NT2/D1 (cell line): ENCODE measurements around the gene FRAS1.
"Not testable (repeated sequence)": the region's sequence is repeated elsewhere in the genome, so short reads cannot be mapped to it uniquely, and the experiment has no call there.

ENCODE experiments used
- DNase-seq: peaks from one replicate; pipeline ENCODE4 v3.0.0-alpha.2; 2011; ENCODE audit warnings: low read depth, low spot score
- H3K27me3 ChIP-seq: 2 replicates; pipeline ENCODE4 v1.6.0; 2011; ENCODE audit warnings: mild to moderate bottlenecking; ENCODE audit not compliant: insufficient read length, insufficient read depth
- H3K36me3 ChIP-seq: 2 replicates; pipeline ENCODE4 v1.6.1; 2011; ENCODE audit warnings: mild to moderate bottlenecking, low read length, mixed read lengths; ENCODE audit not compliant: insufficient read depth, insufficient read length
- H3K4me1 ChIP-seq: 2 replicates; pipeline ENCODE4 v1.5.1; 2011; ENCODE audit not compliant: insufficient read depth, insufficient read length
- H3K4me3 ChIP-seq: 2 replicates; pipeline ENCODE4 v1.5.1; 2011; ENCODE audit warnings: low read depth; ENCODE audit not compliant: insufficient read length
- H3K9ac ChIP-seq: 2 replicates; pipeline ENCODE4 v1.6.0; 2011; ENCODE audit warnings: low read depth; ENCODE audit not compliant: insufficient read length
- H3K9me3 ChIP-seq: 2 replicates; pipeline ENCODE4 v1.5.1; 2011; ENCODE audit warnings: mild to moderate bottlenecking, low read length; ENCODE audit not compliant: insufficient read depth
- SUZ12 ChIP-seq: IDR thresholded peaks from 2 replicates; pipeline ENCODE4 v1.6.1; 2011; ENCODE audit not compliant: insufficient read length, insufficient read depth; ENCODE audit errors: extremely low read depth
- YY1 ChIP-seq: IDR thresholded peaks from 2 replicates; pipeline ENCODE4 v1.6.1; 2011; ENCODE audit not compliant: insufficient read length, insufficient read depth
- ZNF274 ChIP-seq: IDR thresholded peaks from 2 replicates; pipeline ENCODE4 v1.6.1; 2011; ENCODE audit warnings: mild to moderate bottlenecking, low read depth, low read length

Gene FRAS1

DNA sequence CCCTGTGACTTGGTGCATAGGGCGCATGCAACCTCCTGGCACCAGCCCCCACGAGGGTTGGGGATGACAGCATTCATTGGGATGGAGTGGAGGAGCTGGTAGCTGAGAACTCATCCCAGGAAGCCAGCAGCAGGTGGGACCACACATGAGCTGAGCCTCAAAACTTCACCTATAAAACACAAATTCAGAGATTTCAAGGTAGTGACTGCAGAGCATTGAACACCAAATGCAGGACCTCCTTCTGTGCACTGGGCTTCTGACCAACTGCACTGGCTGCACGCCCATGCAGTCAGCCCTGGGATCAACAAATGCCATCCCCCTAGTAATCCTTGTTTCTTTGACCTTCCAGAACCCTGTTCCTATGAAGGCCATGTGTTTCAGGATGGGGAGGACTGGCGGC is 197.8 kb downstream of the FRAS1 start:
- H3K27me3 ChIP-seq = no peaks in the 10 kb centered on the region
- peaks cover 26% of the 10 kb centered on the region; the same call in 1 of the 2 replicates for H3K9me3 ChIP-seq
- DNase-seq = no peak
- H3K9ac ChIP-seq = no peak overlapping the region
- no peak for TF ChIP-seq YY1
- no peak for TF ChIP-seq ZNF274
- TF ChIP-seq SUZ12 = no peak
- no peaks in the 10 kb centered on the region for H3K4me1 ChIP-seq
- H3K36me3 ChIP-seq = peaks cover 11% of the 10 kb centered on the region
- H3K4me3 ChIP-seq = no peak overlapping the region

DNA sequence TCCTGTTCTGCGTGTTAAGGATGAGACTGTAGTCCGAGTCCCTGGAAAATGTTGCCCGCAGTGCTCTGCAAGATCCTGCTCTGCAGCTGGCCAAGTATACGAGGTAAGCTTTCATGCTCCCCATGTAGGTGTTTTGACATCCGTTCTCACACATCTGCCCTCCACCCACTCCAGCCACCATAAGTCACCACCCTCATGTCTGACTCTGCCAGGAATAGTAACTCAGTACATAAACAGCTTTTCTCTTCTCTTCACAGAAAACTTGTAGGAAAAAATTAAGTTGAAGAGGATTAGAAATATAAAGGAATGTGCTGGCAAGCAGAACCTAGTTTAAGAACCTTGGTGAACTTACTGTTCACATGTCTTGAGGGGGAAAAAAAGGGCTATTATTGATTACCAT is 207.9 kb downstream of the FRAS1 start:
- Histone ChIP-seq H3K27me3 (no peaks in the 10 kb centered on the region), H3K9ac (no peak overlapping the region), H3K36me3 (peaks cover 15% of the 10 kb centered on the region), H3K9me3 (peaks cover 19% of the 10 kb centered on the region; the same call in 1 of the 2 replicates), H3K4me1 (no peaks in the 10 kb centered on the region), H3K4me3 (no peak overlapping the region)
- no peak for DNase-seq
- no peak for TF ChIP-seq ZNF274
- TF ChIP-seq YY1 = no peak
- no peak for TF ChIP-seq SUZ12

DNA sequence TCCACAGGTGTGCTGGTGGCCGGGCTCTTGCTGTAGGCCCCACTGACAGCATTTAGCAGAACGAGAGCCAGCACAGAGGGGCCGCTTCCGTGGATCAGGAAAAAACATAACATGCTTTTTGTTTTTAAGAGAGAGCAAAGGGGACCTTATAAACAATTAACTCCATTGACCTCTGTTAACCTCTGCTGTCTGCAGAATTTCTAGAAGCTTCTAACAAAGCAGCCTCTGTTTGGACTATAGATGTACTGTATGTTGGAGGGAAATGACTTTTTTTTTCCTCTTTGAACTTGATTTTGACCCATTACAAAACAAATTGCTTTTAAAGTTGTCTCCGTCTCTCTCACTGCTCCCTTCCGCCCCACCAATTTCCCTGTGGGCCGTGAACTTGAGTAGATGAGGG is 210.7 kb downstream of the FRAS1 start:
- Histone ChIP-seq H3K4me1 (no peaks in the 10 kb centered on the region), H3K36me3 (peaks cover 13% of the 10 kb centered on the region), H3K9me3 (peaks cover 19% of the 10 kb centered on the region; the same call in 1 of the 2 replicates), H3K27me3 (no peaks in the 10 kb centered on the region), H3K4me3 (no peak overlapping the region), H3K9ac (no peak overlapping the region)
- TF ChIP-seq ZNF274 = no peak
- no peak for TF ChIP-seq SUZ12
- no peak for TF ChIP-seq YY1
- DNase-seq = no peak

DNA sequence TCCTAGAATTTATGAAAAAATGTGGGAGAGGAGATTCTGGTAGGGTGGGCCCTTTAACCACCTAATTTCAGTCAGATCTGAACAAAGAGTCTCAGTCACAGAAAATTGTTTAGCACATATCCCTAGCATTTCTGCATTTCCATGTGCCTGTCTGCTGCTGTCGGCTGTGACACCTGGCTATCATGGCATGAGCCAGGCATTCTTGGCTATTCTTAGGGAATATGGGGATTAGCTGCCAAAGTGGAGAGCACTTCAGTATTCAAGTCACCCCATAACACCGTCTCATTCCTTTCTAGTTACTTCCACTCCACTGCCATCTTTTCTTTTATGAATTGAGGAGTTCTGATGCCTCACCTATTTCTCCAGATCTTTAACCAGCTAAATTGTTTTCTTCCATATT is 211.5 kb downstream of the FRAS1 start:
- DNase-seq = no peak
- peaks cover 13% of the 10 kb centered on the region for H3K36me3 ChIP-seq

DNA sequence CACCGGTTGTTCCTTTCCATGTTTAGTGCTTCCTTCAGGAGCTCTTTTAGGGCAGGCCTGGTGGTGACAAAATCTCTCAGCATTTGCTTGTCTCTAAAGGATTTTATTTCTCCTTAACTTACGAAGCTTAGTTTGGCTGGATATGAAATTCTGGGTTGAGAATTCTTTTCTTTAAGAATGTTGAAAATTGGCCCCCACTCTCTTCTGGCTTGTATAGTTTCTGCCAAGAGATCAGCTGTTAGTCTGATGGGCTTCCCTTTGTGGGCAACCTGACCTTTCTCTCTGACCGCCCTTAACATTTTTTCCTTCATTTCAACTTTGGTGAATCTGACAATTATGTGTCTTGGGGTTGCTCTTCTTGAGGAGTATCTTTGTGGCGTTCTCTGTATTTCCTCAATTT is 218.3 kb downstream of the FRAS1 start:
- not testable (repeated sequence) for H3K9ac ChIP-seq, DNase-seq, H3K36me3 ChIP-seq, H3K4me3 ChIP-seq, H3K9me3 ChIP-seq, H3K27me3 ChIP-seq, H3K4me1 ChIP-seq

More for the DNA sequence above, 211.5 kb downstream of the FRAS1 start:
- Histone ChIP-seq H3K9ac (no peak overlapping the region), H3K4me3 (no peak overlapping the region), H3K27me3 (no peaks in the 10 kb centered on the region), H3K4me1 (no peaks in the 10 kb centered on the region), H3K9me3 (peaks cover 19% of the 10 kb centered on the region; the same call in 1 of the 2 replicates)
- TF ChIP-seq ZNF274 (no peak), YY1 (no peak), SUZ12 (no peak)

DNA sequence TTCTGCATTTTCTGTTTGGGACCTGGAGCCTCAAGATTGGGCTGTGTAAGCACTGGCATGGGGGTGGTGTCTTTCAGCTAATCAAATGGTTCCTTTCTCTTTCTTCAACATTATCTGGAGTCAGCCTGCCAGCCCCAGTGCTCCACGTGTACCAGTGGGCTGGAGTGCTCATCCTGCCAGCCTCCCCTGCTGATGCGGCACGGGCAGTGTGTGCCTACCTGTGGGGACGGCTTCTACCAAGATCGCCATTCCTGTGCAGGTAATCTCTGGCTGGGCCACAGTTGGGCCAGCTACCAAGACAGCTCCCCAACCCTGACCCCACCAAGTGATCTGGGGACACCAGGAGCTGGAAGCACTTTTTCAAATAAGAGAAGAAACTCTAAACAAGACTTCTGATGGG is 229.2 kb downstream of the FRAS1 start:
- Histone ChIP-seq H3K4me1 (no peaks in the 10 kb centered on the region), H3K36me3 (peaks cover 22% of the 10 kb centered on the region), H3K4me3 (no peak overlapping the region), H3K9ac (no peak overlapping the region), H3K9me3 (no peaks in the 10 kb centered on the region), H3K27me3 (no peaks in the 10 kb centered on the region)
- DNase-seq = no peak
- TF ChIP-seq SUZ12 (no peak), ZNF274 (no peak), YY1 (no peak)

GRCh38 chr4:78288327-78288726 is 231.2 kb downstream of the FRAS1 start:
- Histone ChIP-seq H3K4me1 (no peaks in the 10 kb centered on the region), H3K27me3 (no peaks in the 10 kb centered on the region), H3K9me3 (no peaks in the 10 kb centered on the region), H3K9ac (no peak overlapping the region), H3K4me3 (no peak overlapping the region), H3K36me3 (peaks cover 19% of the 10 kb centered on the region)
- DNase-seq = no peak
- TF ChIP-seq ZNF274 (no peak), SUZ12 (no peak), YY1 (no peak)

- no peaks in the 10 kb centered on the region for H3K4me1 ChIP-seq
- no peaks in the 10 kb centered on the region for H3K9me3 ChIP-seq
- H3K36me3 ChIP-seq = peaks cover 11% of the 10 kb centered on the region
- DNase-seq = no peak
- TF ChIP-seq ZNF274 = no peak
- no peak for TF ChIP-seq YY1
- no peak for TF ChIP-seq SUZ12
- no peak overlapping the region for H3K9ac ChIP-seq
- no peak overlapping the region for H3K4me3 ChIP-seq
- H3K27me3 ChIP-seq = no peaks in the 10 kb centered on the region
These were observed 234.2 kb downstream of the FRAS1 start for GRCh38 chr4:78291277-78291676.
